ENCODE data around the gene SPINK8. TPM values are rescaled to one million over a fixed set of nuclear protein-coding genes. Genes with fewer than 3 reads are reported as not detected.
"Not testable (repeated sequence)": the region's sequence is repeated elsewhere in the genome, so short reads cannot be mapped to it uniquely, and the experiment has no call there.

Gene SPINK8
- total and polyA plus RNA-seq, 2 donors (not counting 3 experiments of a cell fraction or from before 2014, with no cell fraction given), result not detected

DNA sequence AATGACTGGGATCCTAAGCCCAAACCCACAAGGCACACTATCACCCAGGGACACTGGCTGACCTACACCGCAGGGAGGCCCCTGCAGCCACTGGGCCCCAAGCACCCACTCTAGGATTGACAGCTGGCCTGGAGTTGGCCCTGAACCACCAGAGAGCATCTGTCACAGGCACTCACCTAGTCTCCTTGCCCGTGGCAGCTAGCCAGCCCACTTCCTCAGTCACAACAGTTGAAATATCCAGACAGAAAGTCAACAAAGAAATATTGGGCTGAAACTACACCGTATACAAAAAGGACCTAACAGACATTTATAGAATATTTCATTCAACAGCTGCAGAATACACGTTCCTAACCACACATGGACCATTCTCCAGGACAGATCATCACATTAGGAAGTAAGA is 5.2 kb upstream of the SPINK8 start:
- no peak overlapping the region for H3K4me2 ChIP-seq (ENCODE audit: insufficient read depth, low read length)
- H3K27ac ChIP-seq (ENCODE audit: insufficient read depth, low read depth, low read length), result no peak overlapping the region
- H3K79me2 ChIP-seq (ENCODE audit: control insufficient read depth, insufficient read depth, low read length), result no peaks in the 10 kb centered on the region
- H3K4me1 ChIP-seq (ENCODE audit: control insufficient read depth, extremely low read depth, insufficient read depth, low read length), result no peaks in the 10 kb centered on the region
- FAIRE-seq (no peak), DNase-seq (ENCODE audit: low read depth, low spot score) (no peak)
- no peaks in the 10 kb centered on the region for H3K9me1 ChIP-seq (replicated peaks; ENCODE audit: control insufficient read depth, extremely low read depth, insufficient read depth, low read length)
- dilution Hi-C loops (cut with MboI; ENCODE audit: extremely low pct_ligation_motif_present, low sequenced_read_pairs) (no loop called here), intact Hi-C loops (cut with micrococcal nuclease) (no loop called here)
- no peak overlapping the region for H3K4me3 ChIP-seq (replicated peaks in 1 of 3; ENCODE audit: insufficient read depth in 1 of 3, low read depth in 1 of 3, low read length in 3 of 3)
- H3K36me3 ChIP-seq (ENCODE audit: control insufficient read depth in 2 of 2, extremely low read depth in 1 of 2, insufficient read depth in 2 of 2, low read length in 2 of 2), result no peaks in the 10 kb centered on the region
- CTCF ChIA-PET, result no interaction called here
- no TSS peak for BruUV-seq (replicated peaks)
- H3K27me3 ChIP-seq (ENCODE audit: control insufficient read depth in 2 of 2, insufficient read depth in 2 of 2, low read length in 2 of 2), result peaks cover 5 to 7% of the 10 kb centered on the region in 2 experiments
- TF ChIP-seq JUN (IDR thresholded peaks at IDR 0.05; ENCODE audit: borderline replicate concordance, insufficient read depth, insufficient read length, low read depth) (no peak), CTCF (IDR thresholded peaks at IDR 0.05; ENCODE audit: extremely low read depth in 1 of 2, insufficient read depth in 1 of 2, low read depth in 1 of 2, low read length in 2 of 2) (no peak), POLR2AphosphoS5 (IDR thresholded peaks at IDR 0.05; ENCODE audit: insufficient read depth, low read depth, low read length) (no peak), EZH2 (IDR thresholded peaks at IDR 0.05; ENCODE audit: borderline replicate concordance, low read depth, low read length, severe bottlenecking) (no peak), POLR2A (IDR thresholded peaks at IDR 0.05; ENCODE audit: low read depth, low read length) (no peak), FOS (IDR thresholded peaks at IDR 0.05; ENCODE audit: borderline replicate concordance, insufficient read depth, low read length) (no peak), GATA2 (IDR thresholded peaks at IDR 0.05; ENCODE audit: insufficient read depth, insufficient read length, low read depth, low read length) (no peak), MYC (IDR thresholded peaks at IDR 0.05; ENCODE audit: low read depth, low read length) (no peak)
- TF ChIP-seq, protein P1, sequence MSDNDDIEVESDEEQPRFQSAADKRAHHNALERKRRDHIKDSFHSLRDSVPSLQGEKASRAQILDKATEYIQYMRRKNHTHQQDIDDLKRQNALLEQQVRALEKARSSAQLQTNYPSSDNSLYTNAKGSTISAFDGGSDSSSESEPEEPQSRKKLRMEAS (IDR thresholded peaks at IDR 0.05; ENCODE audit: insufficient read depth, insufficient read length), result no peak
- POLR2A ChIA-PET, result no interaction called here
- H3K9me3 ChIP-seq (replicated peaks; ENCODE audit: control insufficient read depth, insufficient read depth, low read length), result no peaks in the 10 kb centered on the region
- no peak overlapping the region for H3K9ac ChIP-seq (replicated peaks; ENCODE audit: extremely low read depth, insufficient read depth, low read length)
- no peak overlapping the region for H2AFZ ChIP-seq (ENCODE audit: low read depth, low read length)
- no peaks in the 10 kb centered on the region for H4K20me1 ChIP-seq (replicated peaks; ENCODE audit: control insufficient read depth, extremely low read depth, insufficient read depth, low read length)

- H3K27me3 ChIP-seq (ENCODE audit: control insufficient read depth in 2 of 2, insufficient read depth in 2 of 2, low read length in 2 of 2); intact Hi-C loops (cut with micrococcal nuclease); H2AFZ ChIP-seq (ENCODE audit: low read depth, low read length); H3K4me1 ChIP-seq (ENCODE audit: control insufficient read depth, extremely low read depth, insufficient read depth, low read length); H4K20me1 ChIP-seq (replicated peaks; ENCODE audit: control insufficient read depth, extremely low read depth, insufficient read depth, low read length); H3K36me3 ChIP-seq (ENCODE audit: control insufficient read depth in 2 of 2, extremely low read depth in 1 of 2, insufficient read depth in 2 of 2, low read length in 2 of 2); POLR2A ChIA-PET; H3K4me2 ChIP-seq (ENCODE audit: insufficient read depth, low read length); DNase-seq (ENCODE audit: low read depth, low spot score); H3K9ac ChIP-seq (replicated peaks; ENCODE audit: extremely low read depth, insufficient read depth, low read length); H3K27ac ChIP-seq (ENCODE audit: insufficient read depth, low read depth, low read length); CTCF ChIA-PET; H3K9me1 ChIP-seq (replicated peaks; ENCODE audit: control insufficient read depth, extremely low read depth, insufficient read depth, low read length); H3K79me2 ChIP-seq (ENCODE audit: control insufficient read depth, insufficient read depth, low read length); FAIRE-seq; H3K4me3 ChIP-seq (replicated peaks in 1 of 3; ENCODE audit: insufficient read depth in 1 of 3, low read depth in 1 of 3, low read length in 3 of 3); dilution Hi-C loops (cut with MboI; ENCODE audit: extremely low pct_ligation_motif_present, low sequenced_read_pairs); H3K9me3 ChIP-seq (replicated peaks; ENCODE audit: control insufficient read depth, insufficient read depth, low read length); BruUV-seq (replicated peaks): not testable (repeated sequence)
Measured at GRCh38 chr3:48337536-48337935, 4.1 kb upstream of the SPINK8 start.

DNA sequence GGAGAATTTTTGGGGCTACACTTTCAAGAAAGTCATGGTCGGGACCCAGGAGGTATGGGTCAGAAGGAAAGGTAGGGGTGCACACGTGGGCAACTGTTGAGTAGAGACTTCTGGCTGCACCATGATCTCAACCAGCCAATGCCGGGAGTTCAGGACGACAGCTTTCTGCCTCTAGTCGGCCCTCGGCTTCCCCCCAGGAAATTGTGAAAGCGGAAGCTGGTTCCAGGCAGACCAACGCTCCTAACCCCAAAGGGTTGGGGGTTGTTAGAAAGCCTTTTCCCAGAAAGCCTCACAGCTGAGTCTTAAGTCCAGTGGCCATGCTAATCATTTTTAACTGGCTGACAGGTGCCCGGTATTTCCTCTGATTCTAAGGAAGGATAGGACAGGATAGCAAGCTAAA is 1.8 kb upstream of the SPINK8 start:
- not testable (repeated sequence) for FAIRE-seq; BruUV-seq (replicated peaks); H3K79me2 ChIP-seq (ENCODE audit: control insufficient read depth, insufficient read depth, low read length)

More for the DNA sequence above, 1.8 kb upstream of the SPINK8 start:
- POLR2A ChIA-PET; H3K4me1 ChIP-seq (ENCODE audit: control insufficient read depth, extremely low read depth, insufficient read depth, low read length); H3K9ac ChIP-seq (replicated peaks; ENCODE audit: extremely low read depth, insufficient read depth, low read length); CTCF ChIA-PET; DNase-seq (ENCODE audit: low read depth, low spot score); H3K9me1 ChIP-seq (replicated peaks; ENCODE audit: control insufficient read depth, extremely low read depth, insufficient read depth, low read length); H2AFZ ChIP-seq (ENCODE audit: low read depth, low read length); H3K9me3 ChIP-seq (replicated peaks; ENCODE audit: control insufficient read depth, insufficient read depth, low read length); H3K27ac ChIP-seq (ENCODE audit: insufficient read depth, low read depth, low read length); H3K4me2 ChIP-seq (ENCODE audit: insufficient read depth, low read length); H4K20me1 ChIP-seq (replicated peaks; ENCODE audit: control insufficient read depth, extremely low read depth, insufficient read depth, low read length); H3K36me3 ChIP-seq (ENCODE audit: control insufficient read depth in 2 of 2, extremely low read depth in 1 of 2, insufficient read depth in 2 of 2, low read length in 2 of 2); dilution Hi-C loops (cut with MboI; ENCODE audit: extremely low pct_ligation_motif_present, low sequenced_read_pairs); intact Hi-C loops (cut with micrococcal nuclease); H3K4me3 ChIP-seq (replicated peaks in 1 of 3; ENCODE audit: insufficient read depth in 1 of 3, low read depth in 1 of 3, low read length in 3 of 3): not testable (repeated sequence)
- H3K27me3 ChIP-seq (ENCODE audit: control insufficient read depth in 2 of 2, insufficient read depth in 2 of 2, low read length in 2 of 2), result peaks cover 14 to 15% of the 10 kb centered on the region in 2 experiments

Measured in endothelial cell of umbilical vein (primary cell).